Heart left ventricle (tissue), 13 donors: Measurements from ENCODE around the gene DOCK2.

Source experiments
- POLR2A ChIP-seq, 2 donors: fragments of 450-650 bp; IDR thresholded peaks; one replicate each; pipeline ENCODE4 v1.6.1; 2017; ENCODE audit warnings: antibody characterized with exemption in 2 of 2, mild to moderate bottlenecking in 2 of 2, moderate library complexity in 2 of 2
- TF ChIP-seq, protein P1 (sequence below), 12 donors: fragments of 200-600 bp; sonication (generic) in 4 of 12; IDR thresholded peaks; one replicate each; pipeline versions ENCODE4 v1.5.0 to v1.8.0; 2018 to 2022; ENCODE audit warnings: antibody characterized with exemption in 12 of 12, mild to moderate bottlenecking in 5 of 12
- donor health status: ischemic (EF 13 %, LVEDD 7.1; RV severe dilation, severe dysfunction).
- donor health status: DM: no; HTN: yes; CAD: no.
- donor health status: DM: no; HTN: no; CAD: no.
- donor health status: ischemic (EF 25% LVEDD 6.9; RV normal size, moderate dysfunction).
- donor health status: ischemic (EF 25% LVEDD 5.7; RV mildly dilated, moderate dysfunction).
- donor health status: ischemic (EF 35%, LVEDD 5.7; RV mildly dilated, moderate dysfunction).
- donor health status: nonischemic (EF 11% LVEDD 7.7; RV severe dilation, severe dysfunction).
- donor health status: DM: yes; HTN: yes; CAD: no.
- donor health status: PGD.
- donor health status: ischemic (EF 29% LVEDD 5.4; RV normal size, mild dysfunction).
- donor health status: nonischemic (EF 23%, LVEDD 6.1; RV moderate dilation, normal function).

DNA sequence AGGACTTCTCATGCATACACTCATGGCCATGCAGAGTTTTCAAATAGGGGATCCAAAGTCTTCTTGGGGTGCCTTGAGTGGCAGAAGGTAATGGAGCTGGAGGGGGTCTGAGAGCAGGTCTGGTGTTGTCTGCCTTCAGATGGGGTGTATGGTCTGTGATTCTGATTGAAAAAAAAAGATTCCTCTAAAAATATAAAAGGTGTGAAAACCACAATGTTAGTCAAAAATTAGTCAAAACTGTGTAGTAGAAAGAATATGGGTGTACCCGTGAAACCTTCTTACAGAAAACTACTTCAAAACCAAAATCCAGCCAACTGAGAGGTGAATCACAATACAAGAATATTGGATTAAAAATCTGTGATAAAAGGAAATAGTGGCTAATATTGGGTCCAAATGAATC is 20.1 kb downstream of the DOCK2 start:
- TF ChIP-seq, protein P1, sequence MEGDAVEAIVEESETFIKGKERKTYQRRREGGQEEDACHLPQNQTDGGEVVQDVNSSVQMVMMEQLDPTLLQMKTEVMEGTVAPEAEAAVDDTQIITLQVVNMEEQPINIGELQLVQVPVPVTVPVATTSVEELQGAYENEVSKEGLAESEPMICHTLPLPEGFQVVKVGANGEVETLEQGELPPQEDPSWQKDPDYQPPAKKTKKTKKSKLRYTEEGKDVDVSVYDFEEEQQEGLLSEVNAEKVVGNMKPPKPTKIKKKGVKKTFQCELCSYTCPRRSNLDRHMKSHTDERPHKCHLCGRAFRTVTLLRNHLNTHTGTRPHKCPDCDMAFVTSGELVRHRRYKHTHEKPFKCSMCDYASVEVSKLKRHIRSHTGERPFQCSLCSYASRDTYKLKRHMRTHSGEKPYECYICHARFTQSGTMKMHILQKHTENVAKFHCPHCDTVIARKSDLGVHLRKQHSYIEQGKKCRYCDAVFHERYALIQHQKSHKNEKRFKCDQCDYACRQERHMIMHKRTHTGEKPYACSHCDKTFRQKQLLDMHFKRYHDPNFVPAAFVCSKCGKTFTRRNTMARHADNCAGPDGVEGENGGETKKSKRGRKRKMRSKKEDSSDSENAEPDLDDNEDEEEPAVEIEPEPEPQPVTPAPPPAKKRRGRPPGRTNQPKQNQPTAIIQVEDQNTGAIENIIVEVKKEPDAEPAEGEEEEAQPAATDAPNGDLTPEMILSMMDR (IDR thresholded peaks at IDR 0.05): no peak
- TF ChIP-seq POLR2A (IDR thresholded peaks at IDR 0.05): no peak
